ENCODE measurements around the gene UAP1L1. TPM values are rescaled to one million over a fixed set of nuclear protein-coding genes. Genes with fewer than 3 reads are reported as not detected.
A peak's percentile ranks its signal among the peaks of the same experiment; 100 is the strongest.

UAP1L1 gene
- 13.4 and 17.2 TPM in 2 replicates for total RNA-seq

- POLR2A ChIA-PET = interaction anchor here (0.6 to 2.3 kb wide), 6 partner anchors 9 to 196 kb away, joined by 3 to 21 read pairs (median 3); partner anchors contain the start of genes MAN1B1, NELFB and TUBB4B
- Mint-ChIP-seq H3K4me3 (peak within 1 kb of the TSS; percentile 78), H3K27me3 (no peaks in the 10 kb centered on the region), H3K27ac (peak within 1 kb of the TSS; percentile 35), H3K4me1 (peaks cover 25% of the 10 kb centered on the region), H3K36me3 (ENCODE audit: low read depth) (peaks cover 12% of the 10 kb centered on the region), H3K9me3 (no peaks in the 10 kb centered on the region)
- peak; percentile 58 for DNase-seq
- no peak for TF ChIP-seq CTCF (IDR thresholded peaks at IDR 0.05)
- CTCF ChIA-PET = interaction anchor here (0.7 to 1.3 kb wide), 3 partner anchors 11 to 42 kb away, joined by 3 read pairs; no protein-coding TSS in a partner anchor
- intact Hi-C loops (cut with micrococcal nuclease) = loop anchor here (1.0 kb wide), 1 partner anchor 8 kb away; no protein-coding TSS in a partner anchor
- ATAC-seq (ENCODE audit: low read depth) = peak; percentile 67
Observed at GRCh38 chr9:137077010-137077747, at the start of gene UAP1L1. UAP1L1 (plus strand) TSS chr9:137077517; CDS start chr9:137077533, 16 bp downstream.

GRCh38 chr9:137028263-137029057 lies 48.9 kb upstream of the UAP1L1 start:
- intact Hi-C loops (cut with micrococcal nuclease) = loop anchor here (2.0 to 5.0 kb wide), 2 partner anchors 36 to 39 kb away; partner anchors contain the start of gene PAXX
- Mint-ChIP-seq H3K4me1 (peaks cover 61% of the 10 kb centered on the region), H3K4me3 (peak overlapping the region; percentile 78), H3K36me3 (ENCODE audit: low read depth) (no peaks in the 10 kb centered on the region), H3K9me3 (no peaks in the 10 kb centered on the region), H3K27me3 (no peaks in the 10 kb centered on the region), H3K27ac (peak overlapping the region; percentile 35)
- ChIA-PET CTCF (interaction anchor here (0.7 to 2.5 kb wide), 25 partner anchors 8 to 256 kb away, joined by 3 to 15 read pairs (median 4); partner anchors contain the start of genes AJM1, CLIC3, PAXX and RNF224), POLR2A (interaction anchor here (0.6 to 1.5 kb wide), 5 partner anchors 25 to 212 kb away, joined by 3 to 10 read pairs (median 3); partner anchors contain the start of genes CLIC3, PAXX and TUBB4B)
- DNase-seq (peak; percentile 77), ATAC-seq (ENCODE audit: low read depth) (peak; percentile 51)
- TF ChIP-seq CTCF (IDR thresholded peaks at IDR 0.05) = no peak

GRCh38 chr9:137029058-137029936 lies 48.0 kb upstream of the UAP1L1 start:
- ATAC-seq (ENCODE audit: low read depth) = peak; percentile 27
- Mint-ChIP-seq H3K4me1 (peaks cover 67% of the 10 kb centered on the region), H3K27ac (peak overlapping the region; percentile 73)

More at GRCh38 chr9:137029058-137029936, 48.0 kb upstream of the UAP1L1 start:
- H3K36me3 Mint-ChIP-seq (ENCODE audit: low read depth) = no peaks in the 10 kb centered on the region
- no peaks in the 10 kb centered on the region for H3K9me3 Mint-ChIP-seq
- peak; percentile 76 for DNase-seq
- H3K4me3 Mint-ChIP-seq = peak overlapping the region; percentile 78
- CTCF ChIA-PET = interaction anchor here (0.7 to 2.5 kb wide), 31 partner anchors 9 to 264 kb away, joined by 3 to 15 read pairs (median 4); partner anchors contain the start of genes AJM1, CLIC3, MAN1B1 and PAXX
- TF ChIP-seq CTCF (IDR thresholded peaks at IDR 0.05) = peak; percentile 36
- POLR2A ChIA-PET = interaction anchor here (0.5 to 1.5 kb wide), 8 partner anchors 37 to 239 kb away, joined by 3 to 10 read pairs (median 3); partner anchors contain the start of genes PAXX and TUBB4B
- no peaks in the 10 kb centered on the region for H3K27me3 Mint-ChIP-seq
- intact Hi-C loops (cut with micrococcal nuclease) = loop anchor here (2.0 to 5.0 kb wide), 2 partner anchors 36 to 38 kb away; partner anchors contain the start of gene PAXX

Data from activated B cell treated with CpG ODN at 0.5 μM for 24 hours (primary cell).